Astrocyte (in vitro differentiated cells and primary cell): ENCODE data around the gene GAS2L1. TPM values are rescaled to one million over a fixed set of nuclear protein-coding genes. Genes with fewer than 3 reads are reported as not detected.

Experiments used
- DNase-seq: peaks from one replicate; pipeline ENCODE4 v3.0.0-alpha.2; 2010; ENCODE audit warnings: low read depth
- FAIRE-seq: peaks from 2 replicates; lab custom pipeline; 2011; peaks lifted over from hg19 to GRCh38; lab: Jason Lieb, UNC
- H2AFZ ChIP-seq: 2 replicates; pipeline ENCODE4 v1.6.0; 2012; ENCODE audit warnings: low read depth, low read length, inconsistent platforms
- H3K27ac ChIP-seq: 2 replicates; pipeline ENCODE4 v1.5.1; 2011; ENCODE audit warnings: low read depth, low read length, inconsistent platforms
- H3K27me3 ChIP-seq: 2 replicates; pipeline ENCODE4 v1.6.0; 2011; ENCODE audit warnings: low read length, inconsistent platforms; ENCODE audit not compliant: insufficient read depth
- H3K36me3 ChIP-seq: 2 replicates; pipeline ENCODE4 v1.5.1; 2011; ENCODE audit warnings: low read length, inconsistent platforms; ENCODE audit not compliant: insufficient read depth
- H3K4me1 ChIP-seq: 2 replicates; pipeline ENCODE4 v1.5.1; 2011; ENCODE audit warnings: low read length, inconsistent platforms; ENCODE audit not compliant: insufficient read depth
- H3K4me2 ChIP-seq: 2 replicates; pipeline ENCODE4 v1.6.0; 2012; ENCODE audit warnings: low read length, inconsistent platforms
- H3K4me3 ChIP-seq: 2 replicates; pipeline ENCODE4 v1.5.1; 2011; ENCODE audit warnings: low read depth, mild to moderate bottlenecking, low read length, inconsistent platforms; ENCODE audit not compliant: insufficient read depth
- H3K79me2 ChIP-seq: 2 replicates; pipeline ENCODE4 v1.6.0; 2012; ENCODE audit warnings: mild to moderate bottlenecking, low read length, inconsistent platforms; ENCODE audit not compliant: insufficient read depth
- H3K9ac ChIP-seq: 2 replicates; pipeline ENCODE4 v1.6.0; 2012; ENCODE audit warnings: mild to moderate bottlenecking, low read length, inconsistent platforms
- H3K9me3 ChIP-seq: 2 replicates; pipeline ENCODE4 v1.5.1; 2012; ENCODE audit warnings: low read depth, mild to moderate bottlenecking, low read length, inconsistent platforms; ENCODE audit not compliant: insufficient read depth
- H4K20me1 ChIP-seq: 2 replicates; pipeline ENCODE4 v1.6.0; 2012; ENCODE audit warnings: low read length, inconsistent platforms; ENCODE audit not compliant: insufficient read depth
- H3K27ac Mint-ChIP-seq: one replicate; pipeline ENCODE4 v1.8.0; 2021; ENCODE audit warnings: mild to moderate bottlenecking, mixed read lengths; ENCODE audit not compliant: unreplicated experiment
- H3K27me3 Mint-ChIP-seq: one replicate; pipeline ENCODE4 v1.8.0; 2021; ENCODE audit warnings: low read depth, mixed read lengths; ENCODE audit not compliant: unreplicated experiment
- H3K36me3 Mint-ChIP-seq: one replicate; pipeline ENCODE4 v1.8.0; 2021; ENCODE audit warnings: low read depth, mixed read lengths; ENCODE audit not compliant: unreplicated experiment
- H3K4me1 Mint-ChIP-seq: one replicate; pipeline ENCODE4 v1.8.0; 2021; ENCODE audit warnings: low read depth, mixed read lengths; ENCODE audit not compliant: unreplicated experiment
- H3K4me3 Mint-ChIP-seq: one replicate; pipeline ENCODE4 v1.8.0; 2021; ENCODE audit warnings: mild to moderate bottlenecking, moderate library complexity, mixed read lengths; ENCODE audit not compliant: unreplicated experiment
- H3K9me3 Mint-ChIP-seq: one replicate; pipeline ENCODE4 v1.8.0; 2021; ENCODE audit warnings: mild to moderate bottlenecking, mixed read lengths; ENCODE audit not compliant: unreplicated experiment
- CTCF ChIP-seq: IDR thresholded peaks from 2 replicates; pipeline ENCODE4 v1.5.1; 2011; ENCODE audit warnings: low read depth, mild to moderate bottlenecking, inconsistent platforms, low read length, moderate library complexity; ENCODE audit not compliant: insufficient read depth
- EZH2 ChIP-seq: IDR thresholded peaks from 2 replicates; pipeline ENCODE4 v1.6.1; 2012; ENCODE audit warnings: mild to moderate bottlenecking, low read length, inconsistent platforms; ENCODE audit not compliant: insufficient read depth
- total RNA-seq: library from RNA; stranded (reverse); gene quantifications from 2 replicates; pipeline ENCODE4 v1.2.1, GENCODE V29; 2021

Gene GAS2L1
- total RNA-seq, 1 donor from 2014 or later: 24.3 TPM

GRCh38 chr22:29309332-29310064 is 3.0 kb downstream of the GAS2L1 start:
- Histone ChIP-seq H3K9ac (peak overlapping the region; percentile 59), H2AFZ (no peak overlapping the region), H3K79me2 (peaks cover 34% of the 10 kb centered on the region), H4K20me1 (peaks cover 35% of the 10 kb centered on the region), H3K4me3 (peak overlapping the region; percentile 7), H3K36me3 (no peaks in the 10 kb centered on the region), H3K9me3 (no peaks in the 10 kb centered on the region), H3K27me3 (peaks cover 17% of the 10 kb centered on the region), H3K4me2 (peak overlapping the region; percentile 92), H3K27ac (peak overlapping the region; percentile 73), H3K4me1 (peaks cover 57% of the 10 kb centered on the region)
- FAIRE-seq (no peak), DNase-seq (no peak)
- Mint-ChIP-seq H3K4me1 (peaks cover 7% of the 10 kb centered on the region), H3K36me3 (peaks cover 11% of the 10 kb centered on the region), H3K4me3 (no peak overlapping the region), H3K27ac (no peak overlapping the region), H3K9me3 (no peaks in the 10 kb centered on the region), H3K27me3 (peaks cover 14% of the 10 kb centered on the region)
- TF ChIP-seq CTCF (no peak), EZH2 (no peak)

- peaks cover 34% of the 10 kb centered on the region for H3K79me2 ChIP-seq
- TF ChIP-seq EZH2 (no peak), CTCF (no peak)
- Mint-ChIP-seq H3K4me1 (peaks cover 8% of the 10 kb centered on the region), H3K27ac (peak overlapping the region; percentile 58), H3K4me3 (no peak overlapping the region), H3K27me3 (peaks cover 17% of the 10 kb centered on the region), H3K9me3 (no peaks in the 10 kb centered on the region), H3K36me3 (peaks cover 11% of the 10 kb centered on the region)
- no peak for FAIRE-seq
- H3K4me3 ChIP-seq: no peak overlapping the region
- no peaks in the 10 kb centered on the region for H3K9me3 ChIP-seq
- H3K27me3 ChIP-seq: peaks cover 22% of the 10 kb centered on the region
- H3K4me2 ChIP-seq: peak overlapping the region; percentile 85
- H3K36me3 ChIP-seq: no peaks in the 10 kb centered on the region
- peaks cover 36% of the 10 kb centered on the region for H4K20me1 ChIP-seq
- no peak for DNase-seq
- H3K4me1 ChIP-seq: peaks cover 59% of the 10 kb centered on the region
- no peak overlapping the region for H2AFZ ChIP-seq
- H3K9ac ChIP-seq: peak overlapping the region; percentile 83
- H3K27ac ChIP-seq: peak overlapping the region; percentile 83
Measured at GRCh38 chr22:29310065-29310862, 3.8 kb downstream of the GAS2L1 start.
